ENCODE results near the gene RASGRP3.
"Not testable (repeated sequence)": the region's sequence is repeated elsewhere in the genome, so short reads cannot be mapped to it uniquely, and the experiment has no call there.

RASGRP3 gene

GRCh38 chr2:33457556-33458247 is 18.7 kb upstream of the RASGRP3 start:
- in situ Hi-C loops (cut with MboI; ENCODE audit: low sequenced_read_pairs), result no loop called here

- in situ Hi-C loops (cut with MboI; ENCODE audit: low sequenced_read_pairs), result no loop called here
Observed at GRCh38 chr2:33458248-33458819, 18.1 kb upstream of the RASGRP3 start.

GRCh38 chr2:33459745-33460144 is 16.7 kb upstream of the RASGRP3 start:
- in situ Hi-C loops (cut with MboI; ENCODE audit: low sequenced_read_pairs), result no loop called here

DNA sequence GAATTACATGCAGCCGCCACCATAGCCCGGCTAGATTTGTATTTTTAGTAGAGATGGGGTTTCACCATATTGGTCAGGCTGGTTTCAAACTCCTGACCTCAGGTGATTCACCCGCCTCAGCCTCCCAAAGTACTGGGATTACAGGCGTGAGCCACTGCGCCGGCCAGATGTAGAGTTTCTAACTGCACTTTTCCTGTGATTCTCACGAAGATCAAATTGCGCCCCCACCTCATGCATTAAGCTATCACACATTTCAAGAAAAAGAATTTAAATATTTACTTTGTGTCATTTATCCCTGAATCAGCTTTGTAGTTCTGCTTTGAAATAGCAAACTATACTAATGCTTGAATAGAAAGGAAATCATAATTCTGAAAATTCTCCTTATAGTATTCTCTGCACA is 13.9 kb upstream of the RASGRP3 start:
- in situ Hi-C loops (cut with MboI; ENCODE audit: low sequenced_read_pairs), result not testable (repeated sequence)

- in situ Hi-C loops (cut with MboI; ENCODE audit: low sequenced_read_pairs), result no loop called here
Observed at GRCh38 chr2:33467413-33467812, 9.0 kb upstream of the RASGRP3 start.

DNA sequence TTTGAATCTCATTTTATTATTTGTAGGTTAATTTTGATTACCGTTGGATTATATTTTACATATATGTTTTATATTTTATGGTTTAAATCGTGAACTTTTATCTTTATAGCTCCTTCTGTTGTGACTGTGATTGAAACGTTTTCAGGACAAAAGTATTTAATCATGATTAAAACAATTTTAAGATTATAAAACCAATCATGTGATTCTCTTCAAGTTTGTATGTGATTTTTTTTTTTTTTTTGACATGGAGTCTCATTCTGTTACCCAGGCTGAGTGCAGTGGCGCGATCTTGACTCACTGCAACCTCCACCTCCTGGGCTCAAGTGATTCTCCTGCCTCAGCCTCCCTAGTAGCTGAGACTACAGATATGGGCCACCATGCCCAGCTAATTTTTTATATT is 7.2 kb upstream of the RASGRP3 start:
- in situ Hi-C loops (cut with MboI; ENCODE audit: low sequenced_read_pairs), result no loop called here

DNA sequence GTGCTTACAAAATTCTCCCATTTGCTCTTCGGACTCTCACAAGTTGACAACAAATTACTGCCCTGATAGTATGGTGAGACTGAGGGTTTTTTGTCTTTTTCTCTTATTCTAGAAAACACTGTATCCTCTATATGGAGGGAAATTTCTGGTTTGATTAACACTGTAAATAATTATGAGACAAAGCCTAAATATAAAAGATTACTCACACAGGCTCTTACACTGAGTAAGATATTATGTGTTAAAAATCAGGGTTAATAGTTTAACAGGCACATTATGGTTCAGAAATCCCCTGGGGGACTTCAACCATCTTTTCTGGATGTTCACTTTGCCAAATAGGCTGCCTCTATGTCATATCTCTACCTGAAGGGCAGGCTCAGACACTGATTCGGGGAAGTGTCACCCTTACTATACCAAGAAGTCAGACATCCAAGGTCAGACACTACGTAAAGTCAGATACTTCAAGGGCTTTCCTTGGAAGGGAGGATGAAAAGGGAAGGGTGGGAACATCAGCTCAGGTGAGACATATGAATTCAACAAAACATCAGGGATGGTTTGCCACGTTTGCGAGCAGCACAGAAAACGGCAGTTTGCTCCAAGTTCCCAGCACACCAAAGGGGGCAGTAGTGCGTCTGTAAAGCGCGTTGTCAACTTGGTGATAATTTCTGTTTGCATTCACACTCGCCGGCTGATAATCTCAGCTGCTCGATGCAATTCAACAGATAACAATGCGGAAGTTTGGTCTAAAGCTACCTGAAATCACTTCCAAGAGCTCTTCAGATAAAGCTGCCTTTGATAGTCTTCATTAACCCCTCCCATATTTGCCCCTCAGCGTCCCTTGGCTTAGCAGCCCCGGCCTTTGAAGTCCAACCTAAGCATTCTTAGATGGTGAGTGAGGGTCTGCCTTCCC is 972 bp upstream of the RASGRP3 start:
- in situ Hi-C loops (cut with MboI; ENCODE audit: low sequenced_read_pairs), result no loop called here

- in situ Hi-C loops (cut with MboI; ENCODE audit: low sequenced_read_pairs), result no loop called here
Observed at GRCh38 chr2:33476793-33477190, 343 bp downstream of the RASGRP3 start.

- in situ Hi-C loops (cut with MboI; ENCODE audit: low sequenced_read_pairs), result no loop called here
Observed at GRCh38 chr2:33477473-33478468, 1.3 kb downstream of the RASGRP3 start.

GRCh38 chr2:33478968-33479731 is 2.7 kb downstream of the RASGRP3 start:
- in situ Hi-C loops (cut with MboI; ENCODE audit: low sequenced_read_pairs), result no loop called here

DNA sequence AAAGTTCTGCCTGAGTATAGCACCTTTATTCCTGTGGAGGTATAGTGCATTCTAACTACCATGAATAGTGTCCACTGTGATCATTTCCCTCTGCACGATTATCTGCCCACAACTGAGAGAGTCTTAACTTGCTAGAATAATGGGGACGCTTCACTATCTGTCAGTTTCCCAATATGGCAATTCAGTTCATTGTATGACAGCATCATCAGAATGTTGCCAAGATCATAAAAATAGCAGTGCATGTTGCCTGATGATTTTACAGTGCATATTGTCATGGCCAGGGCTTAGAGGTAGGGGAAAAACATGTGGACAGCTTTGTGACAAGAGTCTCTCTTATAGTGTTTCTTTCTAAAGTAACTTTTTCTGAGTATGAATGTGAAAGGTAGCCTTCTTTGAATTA is 6.1 kb downstream of the RASGRP3 start:
- in situ Hi-C loops (cut with MboI; ENCODE audit: low sequenced_read_pairs), result no loop called here

GRCh38 chr2:33484042-33484621 is 7.7 kb downstream of the RASGRP3 start:
- in situ Hi-C loops (cut with MboI; ENCODE audit: low sequenced_read_pairs), result no loop called here

- in situ Hi-C loops (cut with MboI; ENCODE audit: low sequenced_read_pairs), result no loop called here
Observed at GRCh38 chr2:33485051-33485450, 8.6 kb downstream of the RASGRP3 start.

DNA sequence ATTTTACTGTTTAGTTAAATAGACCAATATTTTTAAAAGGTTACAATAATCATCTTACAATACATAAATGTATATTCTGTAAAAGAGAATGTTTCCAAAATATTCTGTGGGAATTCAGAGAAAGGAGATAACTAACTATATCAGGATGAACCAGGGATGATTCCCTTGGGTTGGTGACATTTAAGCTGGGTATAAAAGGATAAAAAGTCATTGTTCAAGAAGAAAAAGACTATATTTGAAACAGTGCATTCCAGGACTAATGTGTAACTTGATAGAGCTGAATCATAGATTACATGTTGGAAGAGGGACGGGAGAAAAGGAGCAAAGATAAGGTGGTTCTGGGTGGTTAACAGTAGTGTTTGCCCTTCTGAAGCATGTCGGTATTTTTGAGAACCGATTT is 10.1 kb downstream of the RASGRP3 start:
- in situ Hi-C loops (cut with MboI; ENCODE audit: low sequenced_read_pairs), result no loop called here

- in situ Hi-C loops (cut with MboI; ENCODE audit: low sequenced_read_pairs), result no loop called here
Observed at GRCh38 chr2:33488178-33488690, 11.8 kb downstream of the RASGRP3 start.

DNA sequence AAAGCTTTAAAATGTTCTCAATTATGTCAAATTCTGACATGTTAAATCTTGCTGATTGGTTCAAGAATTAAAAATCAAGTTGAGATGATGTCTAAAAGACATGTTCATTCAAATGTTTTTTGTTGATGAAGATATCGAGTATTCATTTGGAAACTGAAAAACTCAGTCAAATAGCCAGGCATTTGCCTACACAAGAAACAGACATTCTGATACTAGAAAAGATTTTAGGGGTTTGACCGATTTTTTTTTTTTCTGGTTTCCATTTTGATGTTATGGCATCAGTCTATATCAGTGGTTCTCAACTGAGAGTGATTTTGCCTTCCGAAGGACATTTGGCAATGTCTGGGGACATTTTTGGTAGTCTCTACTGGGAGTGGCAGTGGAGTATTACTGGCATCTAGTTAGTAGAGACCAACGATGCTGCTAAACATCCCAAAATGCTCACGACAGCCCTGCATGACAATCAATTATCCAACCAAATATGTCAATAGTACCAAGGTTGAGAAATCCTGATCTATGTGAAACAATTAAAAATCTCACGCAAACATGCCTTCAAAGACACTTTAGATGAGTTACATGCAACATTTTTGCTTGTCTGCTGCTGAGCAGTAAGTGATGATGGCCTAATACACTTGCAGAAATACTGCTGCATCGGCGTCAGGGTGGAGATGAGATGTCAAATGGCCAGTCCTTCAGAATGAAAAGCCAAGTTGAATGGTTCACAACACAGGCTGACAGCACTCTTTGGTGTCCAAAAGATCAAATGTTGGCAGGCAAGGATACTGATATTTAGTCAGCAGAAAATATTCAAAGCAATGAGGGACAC is 12.5 kb downstream of the RASGRP3 start:
- in situ Hi-C loops (cut with MboI; ENCODE audit: low sequenced_read_pairs), result no loop called here

GRCh38 chr2:33489835-33490431 is 13.5 kb downstream of the RASGRP3 start:
- in situ Hi-C loops (cut with MboI; ENCODE audit: low sequenced_read_pairs), result no loop called here

GRCh38 chr2:33491441-33492084 is 15.1 kb downstream of the RASGRP3 start:
- in situ Hi-C loops (cut with MboI; ENCODE audit: low sequenced_read_pairs), result no loop called here

All from HL-60/S4 treated with retinoic acid at 250 ng/mL for 4 days and 3 days (cell line).